Occipital lobe (tissue), 2 donors: Measurements from ENCODE around the gene NKX6-2. TPM values are rescaled to one million over a fixed set of nuclear protein-coding genes. Genes with fewer than 3 reads are reported as not detected.
"Not testable (repeated sequence)": the region's sequence is repeated elsewhere in the genome, so short reads cannot be mapped to it uniquely, and the experiment has no call there.

Experiments used
- DNase-seq: peaks from one replicate; lab custom pipeline; 2025; lab: John Stamatoyannopoulos, UW
- total RNA-seq: library from RNA; depleted of rRNA; stranded (reverse); fragments of >200 nt; gene quantifications from one replicate; pipeline ENCODE4 v1.2.3, GENCODE V29; 2014

NKX6-2 gene
- total RNA-seq, 1 donor from 2014 or later = not detected

DNA sequence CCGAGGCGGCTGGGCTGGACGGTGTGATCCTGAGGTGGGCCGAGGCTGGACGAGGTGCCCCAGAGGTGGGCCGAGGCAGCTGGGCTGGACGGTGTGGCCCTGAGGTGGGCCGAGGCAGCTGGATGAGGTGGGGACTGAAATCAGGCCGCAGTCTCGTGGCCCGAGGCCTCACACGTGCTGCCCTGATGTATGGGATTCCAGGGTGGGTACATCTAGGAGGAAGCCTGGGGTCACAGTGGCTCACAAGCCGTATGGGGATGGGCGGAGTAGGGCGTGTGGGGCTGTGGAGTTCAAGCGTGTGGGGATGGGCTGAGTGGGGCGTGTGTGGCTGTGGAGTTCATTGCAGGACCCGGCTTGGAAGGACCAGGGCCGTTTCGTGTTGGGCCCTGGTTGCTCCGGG is 12.5 kb upstream of the NKX6-2 start:
- no peak for DNase-seq

DNA sequence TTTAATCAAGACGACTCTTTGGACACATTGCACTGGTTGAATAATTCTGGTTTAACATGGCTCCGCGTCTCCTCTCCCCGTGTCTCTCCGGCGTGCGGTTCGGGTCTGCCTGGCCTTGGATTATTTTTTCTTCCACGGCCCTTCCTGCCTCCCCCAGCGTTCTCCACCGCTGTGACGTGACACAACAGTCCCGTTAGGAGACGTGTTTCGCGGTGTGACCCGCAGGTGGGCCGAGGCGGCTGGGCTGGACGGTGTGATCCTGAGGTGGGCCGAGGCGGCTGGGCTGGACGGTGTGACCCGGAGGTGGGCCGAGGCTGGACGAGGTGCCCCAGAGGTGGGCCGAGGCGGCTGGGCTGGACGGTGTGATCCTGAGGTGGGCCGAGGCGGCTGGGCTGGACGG is 12.0 kb upstream of the NKX6-2 start:
- not testable (repeated sequence) for DNase-seq

DNA sequence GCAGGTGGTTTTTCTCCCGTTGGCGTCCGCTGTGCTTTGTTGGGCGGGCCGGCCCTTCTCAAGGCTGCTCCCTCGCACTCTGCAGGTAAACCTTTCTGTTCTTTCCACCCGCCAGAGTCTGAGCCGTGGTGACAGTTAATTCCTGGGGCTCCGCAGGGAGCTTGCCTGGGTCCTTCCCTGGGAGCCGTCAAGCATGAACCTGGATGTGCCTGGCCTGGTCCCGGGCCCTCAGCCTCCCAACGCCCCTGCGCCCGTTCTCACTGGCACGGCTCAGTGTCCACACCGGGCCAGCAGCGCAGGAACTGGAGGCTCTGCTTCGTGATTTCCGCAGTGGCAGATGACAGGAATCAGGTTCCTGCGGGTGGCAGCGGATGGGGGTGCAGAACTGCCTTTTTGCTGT is 10.9 kb upstream of the NKX6-2 start:
- DNase-seq = no peak

DNA sequence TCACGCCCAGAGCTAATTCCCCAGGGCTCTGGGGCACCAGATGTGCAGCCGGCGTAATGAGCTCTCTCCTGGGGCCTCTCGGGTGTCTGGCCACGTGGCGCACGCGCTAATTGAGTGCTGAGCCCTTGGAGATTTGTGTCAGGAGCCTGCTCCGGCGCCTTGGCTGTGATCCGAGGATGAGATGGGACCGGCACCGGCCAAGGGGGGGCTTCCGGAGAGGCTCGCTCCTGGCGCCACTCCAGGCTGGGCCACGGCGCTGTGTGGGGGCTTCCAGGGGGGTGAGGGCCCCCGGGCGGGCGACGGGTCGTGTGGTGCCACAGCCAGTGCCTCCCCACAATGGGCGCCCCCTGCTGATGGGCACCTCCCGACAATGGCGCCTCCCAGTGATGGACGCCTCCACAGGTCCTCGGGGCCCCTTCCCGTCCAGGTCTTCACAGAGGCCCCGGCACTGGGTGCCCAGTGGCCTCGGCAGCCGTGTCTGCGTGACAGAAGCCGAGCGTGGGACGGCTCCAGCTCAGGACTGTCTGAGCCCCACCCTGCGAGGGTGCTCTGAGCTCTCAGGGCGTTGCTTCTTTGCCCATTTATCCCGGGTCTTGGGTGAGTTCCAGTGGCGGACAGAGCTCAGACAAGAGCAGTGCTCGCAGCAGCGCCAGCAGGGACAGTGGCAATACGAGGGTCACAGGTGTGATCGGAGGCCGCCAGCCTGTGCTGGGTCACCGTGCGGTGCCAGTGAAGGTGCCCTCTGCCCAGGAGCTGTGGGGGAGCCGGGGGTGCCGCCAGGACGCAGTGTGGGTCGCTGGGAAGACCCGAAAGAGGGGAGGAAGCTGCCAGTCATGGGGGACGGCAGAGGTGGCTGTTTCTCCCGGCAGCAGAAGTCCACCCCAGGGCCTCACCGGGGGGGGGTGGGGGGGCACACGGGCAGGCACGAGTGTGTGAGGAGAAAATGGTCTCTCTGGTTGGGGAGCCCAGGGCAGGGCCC is 8.2 kb upstream of the NKX6-2 start:
- no peak for DNase-seq

DNA sequence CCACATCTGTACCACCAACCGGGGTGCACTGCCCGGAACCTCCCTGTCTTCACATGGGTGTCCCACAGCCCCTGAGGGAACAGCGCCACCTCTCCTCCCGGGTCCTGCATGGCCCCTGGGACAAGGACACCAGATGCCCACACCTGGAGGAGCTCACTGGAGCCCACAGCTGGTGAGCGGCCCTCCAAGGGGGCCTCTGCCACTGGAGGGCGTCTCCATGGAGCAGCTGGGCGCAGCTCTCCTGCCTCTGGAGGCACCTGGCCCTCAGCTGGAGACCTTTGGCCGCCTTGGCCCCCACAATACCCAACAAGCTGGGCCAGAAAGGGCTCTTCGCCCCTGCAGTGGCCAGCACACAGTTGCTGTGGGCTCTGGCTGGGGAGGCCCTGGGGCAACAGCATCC is 7.3 kb upstream of the NKX6-2 start:
- DNase-seq = no peak

DNA sequence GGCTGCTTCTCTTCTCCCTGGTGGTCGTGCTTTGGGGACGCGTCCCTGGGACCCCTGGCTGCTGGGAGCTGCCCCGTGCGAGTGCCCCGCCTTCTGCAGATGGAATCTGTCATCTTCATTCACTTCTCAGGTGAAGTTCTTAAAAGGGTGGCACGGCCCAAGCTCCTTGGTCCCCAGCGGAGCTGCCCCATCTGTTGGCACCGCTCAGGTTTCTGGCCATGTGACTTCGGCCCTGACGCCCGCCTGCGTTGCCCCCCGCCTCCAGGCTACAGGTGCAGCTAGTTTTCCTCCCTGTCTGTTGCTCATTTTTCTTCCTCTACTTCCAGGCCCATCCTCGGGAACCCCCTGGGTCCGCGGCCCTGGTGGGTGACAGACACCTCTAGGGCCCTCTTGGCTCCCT is 6.8 kb upstream of the NKX6-2 start:
- DNase-seq = no peak

DNA sequence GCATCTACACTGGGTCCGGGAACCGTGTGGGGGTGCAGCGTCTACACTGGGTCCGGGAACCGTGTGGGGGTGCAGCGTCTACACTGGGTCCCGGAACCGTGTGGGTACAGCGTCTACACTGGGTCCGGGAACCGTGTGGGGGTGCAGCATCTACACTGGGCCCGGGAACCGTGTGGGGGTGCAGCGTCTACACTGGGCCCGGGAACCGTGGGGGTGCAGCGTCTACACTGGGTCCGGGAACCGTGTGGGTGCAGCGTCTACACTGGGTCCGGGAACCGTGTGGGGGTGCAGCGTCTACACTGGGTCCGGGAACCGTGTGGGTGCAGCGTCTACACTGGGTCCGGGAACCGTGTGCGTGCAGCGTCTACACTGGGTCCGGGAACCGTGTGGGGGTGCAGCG is 6.2 kb upstream of the NKX6-2 start:
- not testable (repeated sequence) for DNase-seq

DNA sequence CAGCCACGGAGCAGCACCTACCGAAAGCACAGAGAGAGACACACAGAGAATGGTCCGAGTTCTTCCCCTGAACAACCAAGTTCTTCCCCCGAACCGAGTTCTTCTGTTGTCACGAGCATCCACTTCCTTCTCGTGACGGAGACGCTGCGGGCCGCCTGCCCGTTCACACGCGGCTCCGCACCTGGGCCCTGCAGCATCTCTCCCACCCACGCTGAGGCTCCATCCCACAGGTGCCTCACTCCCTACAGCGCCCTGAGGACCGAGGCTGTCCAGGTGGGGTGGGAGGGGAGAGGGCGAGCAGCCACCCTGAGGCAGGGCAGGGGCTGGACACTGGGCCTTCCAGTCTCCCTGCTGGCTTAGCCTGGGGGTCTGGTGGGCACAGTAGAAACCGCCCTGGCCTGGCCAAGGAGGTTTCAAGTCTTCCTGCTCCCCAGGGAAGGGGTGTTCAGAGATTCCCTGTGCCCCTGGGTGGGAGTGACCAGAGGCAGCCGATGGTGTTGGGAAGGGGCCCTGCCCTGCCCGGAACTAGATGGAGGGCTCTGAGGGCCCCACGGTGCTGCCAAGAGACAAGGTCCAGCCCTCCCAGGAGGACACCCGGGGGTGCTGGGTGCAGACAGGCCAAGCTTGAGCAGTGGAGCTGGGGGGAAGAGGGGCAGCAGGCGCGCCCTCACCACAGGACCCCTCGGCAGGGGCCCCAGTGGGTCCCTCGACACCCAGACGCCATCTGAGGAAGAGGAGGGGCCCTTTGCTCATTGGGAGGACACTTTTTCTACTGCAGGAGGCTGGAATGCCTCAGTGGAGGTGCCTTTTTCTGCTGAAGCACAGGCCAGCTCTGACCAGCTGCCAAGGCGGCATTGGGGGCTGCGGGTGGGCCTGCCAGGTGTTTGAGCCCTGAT is 5.2 kb upstream of the NKX6-2 start:
- no peak for DNase-seq

DNA sequence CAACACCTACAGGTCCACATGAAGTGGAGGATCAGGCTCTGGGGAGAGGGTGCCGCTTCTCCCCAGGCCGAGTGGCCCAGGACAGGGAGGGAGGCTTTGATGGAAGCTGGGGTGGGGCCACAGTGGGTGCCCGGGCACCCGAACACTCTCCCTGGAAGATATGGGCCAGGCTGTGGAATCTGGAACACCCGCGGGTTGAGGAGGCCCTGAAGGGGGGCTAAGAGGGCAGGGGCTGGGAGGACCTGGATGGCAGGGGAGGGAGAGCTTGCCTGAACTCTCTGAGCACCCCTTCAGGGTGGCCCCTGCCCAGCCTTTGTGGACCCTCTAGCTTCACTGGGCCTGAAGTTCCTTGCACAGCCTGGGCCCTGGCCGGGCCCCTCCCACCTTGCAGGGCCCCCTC is 4.5 kb upstream of the NKX6-2 start:
- no peak for DNase-seq

DNA sequence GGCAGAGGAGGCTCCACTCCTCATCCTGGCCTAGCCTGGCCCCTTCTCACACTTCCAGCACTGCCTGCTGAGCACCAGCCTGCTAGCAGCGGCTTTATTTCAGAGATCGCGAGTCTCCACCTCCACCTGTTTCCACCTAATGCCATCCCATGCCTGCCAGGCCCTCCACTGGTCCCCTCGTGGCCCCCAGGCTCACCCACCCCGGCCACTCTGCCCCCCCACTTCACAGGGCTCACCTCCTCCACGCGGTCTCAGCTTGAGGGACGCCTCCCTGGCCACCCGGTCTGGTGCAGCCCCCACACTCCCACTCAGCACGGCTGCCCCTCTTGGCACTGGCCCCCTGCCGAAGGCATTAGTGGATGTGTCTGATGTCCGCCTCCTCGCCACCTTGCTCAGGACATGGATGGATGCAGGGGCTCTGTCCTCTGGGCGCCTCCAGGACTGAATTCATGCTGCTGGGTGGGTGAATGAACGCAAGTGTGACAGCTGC is 3.8 kb upstream of the NKX6-2 start:
- no peak for DNase-seq

DNA sequence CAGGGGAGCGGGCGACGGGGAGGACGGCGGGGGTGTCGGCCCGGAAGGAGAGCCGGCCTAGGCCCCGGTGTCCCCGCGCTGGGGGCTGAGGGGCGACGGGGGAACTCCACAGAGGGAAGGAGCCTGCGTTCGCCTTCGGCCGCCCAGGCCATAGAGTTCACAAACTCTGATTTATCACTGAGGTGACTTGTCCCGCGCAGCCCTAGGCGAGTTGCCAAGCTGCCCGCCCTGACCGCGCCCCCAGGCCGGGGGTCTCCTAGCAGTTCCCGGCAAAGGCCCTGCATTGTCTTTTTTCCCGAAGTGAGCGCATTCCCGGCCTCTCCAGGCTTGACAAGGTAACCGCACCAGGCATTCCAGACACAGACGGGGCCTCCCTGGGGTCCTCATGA is 2.9 kb upstream of the NKX6-2 start:
- no peak for DNase-seq

DNA sequence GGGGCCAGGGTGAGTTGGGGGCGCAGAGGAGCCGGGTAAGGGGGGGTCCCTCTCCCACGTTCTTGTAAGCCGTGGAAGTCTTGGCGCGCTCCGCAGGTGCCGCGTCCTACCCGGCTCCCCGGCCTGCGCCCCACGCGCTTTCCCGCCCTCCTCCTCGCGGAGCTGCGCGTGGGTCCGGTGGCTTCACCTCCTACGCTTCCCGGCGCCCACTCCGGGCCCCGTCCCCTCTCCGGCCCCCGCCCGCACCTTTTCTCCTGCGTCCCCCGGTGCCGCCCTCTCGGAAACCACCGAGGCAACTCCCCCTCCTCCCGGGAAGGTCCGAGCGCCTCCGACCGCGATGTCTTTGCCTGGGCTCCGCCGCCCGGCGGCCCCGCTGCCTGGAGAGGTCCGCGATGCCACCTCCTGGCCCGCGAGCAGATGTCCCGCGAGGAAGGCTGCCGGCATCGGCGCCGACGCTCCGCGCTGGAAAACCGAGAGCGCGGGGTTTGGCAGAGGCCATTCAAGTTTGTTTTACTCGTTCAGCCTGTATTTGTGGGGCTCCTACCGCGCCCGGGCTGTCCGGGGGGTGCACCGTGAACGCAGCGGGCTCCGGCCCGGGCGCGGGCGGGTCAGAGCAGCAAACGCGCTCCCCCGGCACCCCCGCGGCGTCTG is 2.4 kb upstream of the NKX6-2 start:
- DNase-seq = no peak

DNA sequence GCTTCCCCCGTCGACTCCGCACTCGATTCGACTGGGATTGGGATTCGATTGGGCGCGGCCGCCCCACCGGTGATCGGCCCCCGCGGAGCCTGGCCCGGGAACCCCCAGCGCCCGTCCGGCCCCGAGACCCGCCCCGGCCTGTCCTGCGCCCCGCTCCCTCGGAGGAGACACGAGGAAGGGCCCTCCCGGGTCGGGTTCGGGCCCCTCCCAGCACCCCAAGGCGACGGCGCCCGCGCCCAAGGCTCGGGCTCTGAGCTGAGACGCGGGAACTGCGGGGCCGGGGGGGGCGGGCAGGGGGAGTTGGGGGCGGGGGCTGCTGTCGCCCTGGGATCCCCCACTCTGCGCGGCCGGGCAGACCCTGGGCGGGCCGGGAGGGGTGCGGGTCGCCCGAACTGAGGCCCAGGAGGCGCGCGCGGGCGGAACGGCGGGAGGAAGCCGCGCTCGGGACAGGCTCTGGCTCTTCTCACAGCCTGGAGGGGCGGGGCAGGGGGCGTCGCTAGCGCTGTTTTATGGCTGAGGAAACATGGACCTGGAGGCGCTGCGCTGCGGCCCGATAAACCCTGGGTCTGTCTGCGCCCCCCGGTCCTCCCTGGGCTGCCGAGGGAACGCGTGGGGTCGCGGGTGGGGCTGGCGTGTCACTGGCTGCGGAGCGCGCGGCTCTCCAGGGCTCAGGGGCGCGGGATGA is 1.7 kb upstream of the NKX6-2 start:
- no peak for DNase-seq

DNA sequence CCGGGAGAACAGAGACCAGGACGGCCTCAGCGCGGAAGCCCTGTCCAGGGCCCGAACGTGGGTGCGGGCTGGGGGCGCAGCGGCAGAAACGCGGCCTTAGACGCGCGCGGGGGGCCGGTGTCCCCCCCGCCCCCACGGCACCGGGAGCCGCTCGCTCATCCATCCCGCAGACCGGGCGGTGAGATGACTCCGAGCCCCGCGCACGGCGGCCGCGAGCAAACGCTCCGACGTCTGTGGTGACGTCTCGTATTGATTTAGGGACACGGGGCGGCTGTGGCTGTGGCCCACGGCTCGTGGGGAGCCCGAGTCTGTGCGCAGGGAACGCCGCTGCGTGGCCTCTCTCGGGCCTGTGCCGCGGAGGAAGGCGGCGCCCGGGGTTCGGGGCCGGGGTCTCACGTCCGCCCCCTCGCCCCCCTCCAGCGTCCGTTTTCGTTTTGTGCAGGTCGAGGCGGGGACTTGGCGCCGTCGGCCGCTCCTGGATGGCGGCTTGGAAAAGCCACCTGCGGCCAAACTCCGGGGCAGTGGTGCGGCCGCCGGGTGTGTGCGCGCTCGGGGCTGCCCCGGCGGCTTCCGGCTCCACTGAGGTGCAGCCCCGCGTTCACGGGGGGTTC is 1.0 kb upstream of the NKX6-2 start:
- no peak for DNase-seq

DNA sequence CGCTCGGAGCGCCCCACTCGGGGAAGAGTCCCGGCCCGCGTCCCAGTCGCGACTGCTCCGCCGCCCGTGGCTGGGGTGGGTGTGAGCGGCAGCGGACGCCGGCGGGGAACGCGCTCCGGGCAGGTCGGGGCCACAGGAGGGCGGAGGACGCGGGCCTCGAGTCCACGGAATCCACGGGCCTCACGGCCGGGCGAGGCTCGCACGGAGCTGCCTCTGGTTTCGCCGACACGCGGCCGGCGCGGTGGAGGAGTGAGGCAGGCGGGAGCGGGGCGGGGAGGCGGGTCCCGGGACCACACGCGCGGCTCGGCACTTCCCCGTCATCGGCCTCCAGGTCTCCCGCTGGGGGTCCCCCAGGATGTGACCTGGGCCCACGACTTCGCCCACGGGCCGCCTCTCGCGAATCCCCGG is 533 bp upstream of the NKX6-2 start:
- no peak for DNase-seq

DNA sequence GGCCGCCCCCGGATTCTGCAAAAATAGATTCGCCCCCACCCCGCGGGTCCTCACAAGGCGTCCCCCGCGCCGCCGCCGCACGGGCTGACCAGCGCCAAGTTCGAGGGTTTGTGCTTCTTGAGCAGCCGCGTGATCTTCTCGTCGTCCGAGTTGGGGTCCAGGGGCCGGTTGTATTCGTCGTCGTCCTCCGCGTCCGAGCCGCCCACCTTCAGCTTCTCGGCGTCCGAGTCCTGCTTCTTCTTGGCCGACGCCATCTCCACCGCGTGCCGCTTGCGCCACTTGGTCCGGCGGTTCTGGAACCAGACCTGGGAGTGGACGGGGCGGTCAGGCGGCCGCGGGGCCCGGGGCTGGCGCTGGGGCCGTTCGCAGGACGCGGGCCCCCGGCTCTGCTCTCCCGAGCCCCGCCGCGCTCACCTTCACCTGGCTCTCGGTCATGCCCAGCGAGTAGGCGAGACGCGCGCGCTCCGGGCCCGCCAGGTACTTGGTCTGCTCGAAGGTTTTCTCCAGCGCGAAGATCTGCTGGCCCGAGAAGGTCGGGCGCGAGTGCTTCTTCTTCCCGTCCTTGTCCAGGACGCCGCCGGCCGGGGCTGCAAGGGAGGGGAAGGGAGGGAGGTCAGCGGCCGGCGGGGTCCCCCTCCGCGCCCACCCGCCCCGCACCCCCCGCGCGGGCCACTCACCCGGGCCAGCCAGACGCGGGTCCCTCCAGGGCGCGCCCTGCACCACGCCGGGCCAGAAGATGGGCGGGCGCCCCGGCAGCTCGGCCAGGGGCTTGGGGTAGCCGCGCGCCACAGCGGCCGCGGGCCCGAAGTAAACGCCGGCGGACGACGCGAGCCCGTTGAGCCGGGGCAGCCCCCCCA is 853 bp downstream of the NKX6-2 start:
- no peak for DNase-seq

DNA sequence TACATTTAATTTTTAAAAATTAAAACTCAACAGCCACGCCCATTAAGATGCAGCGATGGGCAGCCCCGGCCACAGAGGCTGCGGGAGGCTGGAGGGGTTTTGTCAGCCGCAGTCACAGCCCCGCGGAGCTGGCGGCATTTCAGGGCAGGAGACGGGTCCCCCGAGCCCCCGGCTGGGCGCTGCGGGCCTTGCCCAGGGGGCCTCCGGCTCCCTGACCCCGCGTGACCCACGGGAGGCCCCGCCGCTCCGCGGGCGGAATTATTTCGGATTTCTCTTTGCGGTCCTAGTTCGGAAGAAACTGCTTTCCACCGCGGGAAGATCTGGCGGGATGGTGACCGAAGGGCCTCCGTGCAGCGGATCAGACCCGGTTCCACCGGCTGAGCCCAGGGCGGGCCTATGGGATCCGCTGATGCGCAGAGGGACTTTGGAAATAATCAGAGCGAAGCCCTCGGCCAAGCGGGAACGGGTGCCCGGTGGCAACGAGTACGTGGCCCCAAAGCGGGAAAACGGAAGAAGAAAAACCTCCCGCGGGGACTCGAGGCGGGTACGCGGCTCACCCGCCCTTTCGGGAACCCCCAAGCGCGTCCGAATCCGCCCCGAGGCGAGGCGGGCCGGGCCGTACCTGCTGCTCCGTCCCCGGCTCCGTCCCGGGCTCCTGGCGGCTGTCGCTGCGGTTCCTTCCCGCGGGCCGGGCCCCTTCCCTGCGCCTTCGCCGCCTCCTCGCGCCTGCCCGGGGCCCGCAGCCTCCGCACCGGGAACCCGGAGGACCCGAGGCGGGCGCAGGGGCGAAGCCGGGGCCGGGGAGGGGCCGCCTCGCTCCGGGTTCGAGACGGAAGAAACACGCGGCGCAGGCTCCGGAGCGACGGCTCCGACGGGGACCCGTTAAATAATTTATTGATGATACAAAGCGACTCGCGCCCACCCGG is 1.7 kb downstream of the NKX6-2 start:
- DNase-seq = no peak

DNA sequence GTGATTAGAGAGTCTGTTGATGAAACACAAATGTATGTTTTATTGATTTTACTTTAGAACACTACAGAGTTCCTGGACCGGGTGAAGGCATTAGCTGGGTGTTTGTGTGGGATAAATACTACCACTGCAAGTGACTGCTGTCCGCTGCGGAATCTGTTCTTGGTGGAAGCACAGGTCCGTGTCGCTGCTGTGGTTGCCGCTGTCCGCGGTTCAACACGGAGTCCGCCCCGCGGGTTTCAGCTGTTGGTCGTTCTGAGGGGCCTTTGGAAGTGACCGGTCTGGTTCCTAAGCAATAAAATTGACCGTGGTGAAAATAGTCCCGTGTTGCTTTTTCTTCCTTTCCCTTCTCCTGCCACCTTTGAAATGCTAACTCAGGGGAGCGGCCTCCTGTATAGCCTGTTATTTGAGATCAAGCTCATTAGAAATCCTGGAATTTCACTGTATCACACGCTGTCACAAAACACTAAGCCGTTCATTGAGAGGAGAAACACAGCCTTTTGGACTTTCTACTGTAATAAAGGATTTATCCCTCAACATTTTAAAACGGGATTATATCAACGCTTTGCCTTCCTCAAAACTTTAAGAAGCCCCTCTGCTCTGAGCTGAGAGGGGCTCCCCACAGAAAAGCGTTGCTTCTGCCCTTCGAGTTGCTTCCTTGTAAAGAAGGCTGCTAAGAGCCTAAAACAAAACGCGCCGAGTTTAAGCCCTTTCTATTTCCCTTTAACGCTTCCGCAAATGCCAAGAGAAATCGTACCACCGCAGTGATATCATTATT is 2.6 kb downstream of the NKX6-2 start:
- DNase-seq = no peak
